ENCODE data around the gene RAD51. TPM values are rescaled to one million over a fixed set of nuclear protein-coding genes. Genes with fewer than 3 reads are reported as not detected.
A peak's percentile ranks its signal among the peaks of the same experiment; 100 is the strongest.

The RAD51 gene
- total and polyA plus RNA-seq, 2 donors (not counting 3 experiments of a cell fraction or from before 2014, with no cell fraction given): 11.1 to 30.9 TPM

DNA sequence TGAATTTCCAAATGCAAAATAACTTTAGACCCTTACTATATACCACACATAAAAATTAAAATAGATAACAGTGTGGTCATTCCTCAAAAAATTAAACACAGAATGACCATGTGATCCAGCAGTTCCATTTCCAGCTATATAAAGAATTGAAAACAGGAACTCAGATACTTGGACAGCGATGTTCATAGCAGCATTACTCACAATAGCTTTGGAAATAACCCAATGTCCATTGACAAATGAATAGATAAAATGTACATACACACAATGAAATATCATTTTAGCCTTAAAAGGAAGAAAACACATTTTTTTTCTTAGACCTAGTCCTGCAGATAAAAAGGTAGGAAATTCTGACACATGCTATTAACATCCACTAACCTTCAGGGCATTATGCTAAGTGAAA lies 26.7 kb downstream of the RAD51 start:
- peak; percentile 40 for FAIRE-seq
- H3K9me3 ChIP-seq (replicated peaks; ENCODE audit: control insufficient read depth, insufficient read depth, low read length): no peaks in the 10 kb centered on the region
- intact Hi-C loops (cut with micrococcal nuclease): no loop called here
- dilution Hi-C loops (cut with MboI; ENCODE audit: extremely low pct_ligation_motif_present, low sequenced_read_pairs): no loop called here
- no peak overlapping the region for H2AFZ ChIP-seq (ENCODE audit: low read depth, low read length)
- H3K36me3 ChIP-seq (ENCODE audit: control insufficient read depth in 2 of 2, extremely low read depth in 1 of 2, insufficient read depth in 2 of 2, low read length in 2 of 2): peaks cover 0 to 2% of the 10 kb centered on the region in 2 experiments
- no peak overlapping the region for H3K27ac ChIP-seq (ENCODE audit: insufficient read depth, low read depth, low read length)
- H4K20me1 ChIP-seq (replicated peaks; ENCODE audit: control insufficient read depth, extremely low read depth, insufficient read depth, low read length): no peaks in the 10 kb centered on the region
- H3K27me3 ChIP-seq (ENCODE audit: control insufficient read depth in 2 of 2, insufficient read depth in 2 of 2, low read length in 2 of 2): no peaks in the 10 kb centered on the region
- H3K9me1 ChIP-seq (replicated peaks; ENCODE audit: control insufficient read depth, extremely low read depth, insufficient read depth, low read length): no peaks in the 10 kb centered on the region
- no peaks in the 10 kb centered on the region for H3K79me2 ChIP-seq (ENCODE audit: control insufficient read depth, insufficient read depth, low read length)
- no peak overlapping the region for H3K4me2 ChIP-seq (ENCODE audit: insufficient read depth, low read length)
- H3K9ac ChIP-seq (replicated peaks; ENCODE audit: extremely low read depth, insufficient read depth, low read length): no peak overlapping the region
- TF ChIP-seq JUN (IDR thresholded peaks at IDR 0.05; ENCODE audit: borderline replicate concordance, insufficient read depth, insufficient read length, low read depth) (no peak), POLR2AphosphoS5 (IDR thresholded peaks at IDR 0.05; ENCODE audit: insufficient read depth, low read depth, low read length) (no peak)
- TF ChIP-seq, protein P1, sequence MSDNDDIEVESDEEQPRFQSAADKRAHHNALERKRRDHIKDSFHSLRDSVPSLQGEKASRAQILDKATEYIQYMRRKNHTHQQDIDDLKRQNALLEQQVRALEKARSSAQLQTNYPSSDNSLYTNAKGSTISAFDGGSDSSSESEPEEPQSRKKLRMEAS (IDR thresholded peaks at IDR 0.05; ENCODE audit: insufficient read depth, insufficient read length): no peak
- H3K4me3 ChIP-seq (replicated peaks in 1 of 3; ENCODE audit: insufficient read depth in 1 of 3, low read depth in 1 of 3, low read length in 3 of 3): no peak overlapping the region
- BruUV-seq (replicated peaks): no TSS peak
- POLR2A ChIA-PET: interaction anchor here (0.5 kb wide), 1 partner anchor 132 kb away, joined by 3 read pairs; no protein-coding TSS in a partner anchor
- peak; percentile 62 for DNase-seq (ENCODE audit: low read depth, low spot score)
- CTCF ChIA-PET: interaction anchor here (0.9 to 1.3 kb wide), 4 partner anchors 10 to 214 kb away, joined by 3 read pairs; no protein-coding TSS in a partner anchor
- peaks cover 7% of the 10 kb centered on the region for H3K4me1 ChIP-seq (ENCODE audit: control insufficient read depth, extremely low read depth, insufficient read depth, low read length)

DNA sequence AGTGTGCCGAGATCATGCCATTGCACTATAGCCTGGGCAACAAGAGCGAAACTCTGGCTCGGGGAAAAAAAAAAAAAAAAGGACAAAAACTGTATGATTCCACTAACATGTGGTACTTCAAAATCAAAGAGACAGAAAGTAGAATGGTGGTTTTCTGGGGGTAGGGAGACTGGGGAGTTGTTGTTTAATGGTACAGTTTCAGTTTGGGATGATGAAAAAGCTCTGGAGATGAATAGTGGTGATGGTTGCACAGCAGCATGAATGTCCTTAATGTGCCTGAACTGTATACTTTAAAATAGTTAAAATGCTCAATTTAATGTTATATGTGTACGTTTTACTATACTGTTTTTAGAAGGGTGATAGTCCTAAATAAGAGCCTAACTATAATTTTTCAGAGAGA lies 27.4 kb downstream of the RAD51 start:
- no peaks in the 10 kb centered on the region for H3K9me3 ChIP-seq (replicated peaks; ENCODE audit: control insufficient read depth, insufficient read depth, low read length)
- FAIRE-seq (no peak), DNase-seq (ENCODE audit: low read depth, low spot score) (no peak)
- peaks cover 0 to 2% of the 10 kb centered on the region in 2 experiments for H3K36me3 ChIP-seq (ENCODE audit: control insufficient read depth in 2 of 2, extremely low read depth in 1 of 2, insufficient read depth in 2 of 2, low read length in 2 of 2)
- BruUV-seq (replicated peaks): no TSS peak
- H3K9me1 ChIP-seq (replicated peaks; ENCODE audit: control insufficient read depth, extremely low read depth, insufficient read depth, low read length): no peaks in the 10 kb centered on the region
- H3K9ac ChIP-seq (replicated peaks; ENCODE audit: extremely low read depth, insufficient read depth, low read length): no peak overlapping the region
- no peak overlapping the region for H2AFZ ChIP-seq (ENCODE audit: low read depth, low read length)
- TF ChIP-seq, protein P2, sequence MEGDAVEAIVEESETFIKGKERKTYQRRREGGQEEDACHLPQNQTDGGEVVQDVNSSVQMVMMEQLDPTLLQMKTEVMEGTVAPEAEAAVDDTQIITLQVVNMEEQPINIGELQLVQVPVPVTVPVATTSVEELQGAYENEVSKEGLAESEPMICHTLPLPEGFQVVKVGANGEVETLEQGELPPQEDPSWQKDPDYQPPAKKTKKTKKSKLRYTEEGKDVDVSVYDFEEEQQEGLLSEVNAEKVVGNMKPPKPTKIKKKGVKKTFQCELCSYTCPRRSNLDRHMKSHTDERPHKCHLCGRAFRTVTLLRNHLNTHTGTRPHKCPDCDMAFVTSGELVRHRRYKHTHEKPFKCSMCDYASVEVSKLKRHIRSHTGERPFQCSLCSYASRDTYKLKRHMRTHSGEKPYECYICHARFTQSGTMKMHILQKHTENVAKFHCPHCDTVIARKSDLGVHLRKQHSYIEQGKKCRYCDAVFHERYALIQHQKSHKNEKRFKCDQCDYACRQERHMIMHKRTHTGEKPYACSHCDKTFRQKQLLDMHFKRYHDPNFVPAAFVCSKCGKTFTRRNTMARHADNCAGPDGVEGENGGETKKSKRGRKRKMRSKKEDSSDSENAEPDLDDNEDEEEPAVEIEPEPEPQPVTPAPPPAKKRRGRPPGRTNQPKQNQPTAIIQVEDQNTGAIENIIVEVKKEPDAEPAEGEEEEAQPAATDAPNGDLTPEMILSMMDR (IDR thresholded peaks at IDR 0.05; ENCODE audit: extremely low read depth in 1 of 2, insufficient read depth in 1 of 2, low read depth in 1 of 2, low read length in 2 of 2): no peak
- TF ChIP-seq, protein P1 (IDR thresholded peaks at IDR 0.05; ENCODE audit: insufficient read depth, insufficient read length): no peak
- TF ChIP-seq EZH2 (IDR thresholded peaks at IDR 0.05; ENCODE audit: borderline replicate concordance, low read depth, low read length, severe bottlenecking) (no peak), JUN (IDR thresholded peaks at IDR 0.05; ENCODE audit: borderline replicate concordance, insufficient read depth, insufficient read length, low read depth) (no peak), FOS (IDR thresholded peaks at IDR 0.05; ENCODE audit: borderline replicate concordance, insufficient read depth, low read length) (no peak), MYC (IDR thresholded peaks at IDR 0.05; ENCODE audit: low read depth, low read length) (no peak), GATA2 (IDR thresholded peaks at IDR 0.05; ENCODE audit: insufficient read depth, insufficient read length, low read depth, low read length) (no peak)
- H3K79me2 ChIP-seq (ENCODE audit: control insufficient read depth, insufficient read depth, low read length): no peaks in the 10 kb centered on the region
- dilution Hi-C loops (cut with MboI; ENCODE audit: extremely low pct_ligation_motif_present, low sequenced_read_pairs) (no loop called here), intact Hi-C loops (cut with micrococcal nuclease) (no loop called here)
- no peak overlapping the region for H3K4me3 ChIP-seq (replicated peaks in 1 of 3; ENCODE audit: insufficient read depth in 1 of 3, low read depth in 1 of 3, low read length in 3 of 3)
- H3K27ac ChIP-seq (ENCODE audit: insufficient read depth, low read depth, low read length): no peak overlapping the region
- CTCF ChIA-PET: interaction anchor here (1.0 to 1.7 kb wide), 5 partner anchors 8 to 214 kb away, joined by 3 to 5 read pairs (median 3); no protein-coding TSS in a partner anchor
- H4K20me1 ChIP-seq (replicated peaks; ENCODE audit: control insufficient read depth, extremely low read depth, insufficient read depth, low read length): no peaks in the 10 kb centered on the region
- peaks cover 7% of the 10 kb centered on the region for H3K4me1 ChIP-seq (ENCODE audit: control insufficient read depth, extremely low read depth, insufficient read depth, low read length)
- H3K4me2 ChIP-seq (ENCODE audit: insufficient read depth, low read length): no peak overlapping the region
- no peaks in the 10 kb centered on the region for H3K27me3 ChIP-seq (ENCODE audit: control insufficient read depth in 2 of 2, insufficient read depth in 2 of 2, low read length in 2 of 2)
- POLR2A ChIA-PET: no interaction called here
